Progenitor cell of endocrine pancreas (in vitro differentiated cells): ENCODE measurements around the gene ADD1. TPM values are rescaled to one million over a fixed set of nuclear protein-coding genes. Genes with fewer than 3 reads are reported as not detected.
A peak's percentile ranks its signal among the peaks of the same experiment; 100 is the strongest.
"Not testable (repeated sequence)": the region's sequence is repeated elsewhere in the genome, so short reads cannot be mapped to it uniquely, and the experiment has no call there.

ENCODE experiments used
- DNase-seq: peaks from one replicate; pipeline ENCODE4 v3.0.0; 2021; ENCODE audit warnings: low spot score; ENCODE audit not compliant: unreplicated experiment
- H3K27ac Mint-ChIP-seq: 2 replicates; pipeline ENCODE4 v1.8.0; 2021; ENCODE audit warnings: mild to moderate bottlenecking, moderate library complexity, mixed read lengths
- H3K27me3 Mint-ChIP-seq: 2 replicates; pipeline ENCODE4 v1.8.0; 2021; ENCODE audit warnings: mixed read lengths
- H3K36me3 Mint-ChIP-seq: 2 replicates; pipeline ENCODE4 v1.8.0; 2022; ENCODE audit warnings: mixed read lengths; ENCODE audit not compliant: insufficient read depth
- H3K4me1 Mint-ChIP-seq: 2 replicates; pipeline ENCODE4 v1.8.0; 2021; ENCODE audit warnings: low read depth, mixed read lengths
- H3K4me3 Mint-ChIP-seq: 2 replicates; pipeline ENCODE4 v1.8.0; 2021; ENCODE audit warnings: low read depth, mild to moderate bottlenecking, moderate library complexity, mixed read lengths
- H3K9me3 Mint-ChIP-seq: 2 replicates; pipeline ENCODE4 v1.8.0; 2021; ENCODE audit warnings: low read depth, mixed read lengths
- total RNA-seq: library from RNA; stranded (reverse); gene quantifications from 2 replicates; pipeline ENCODE4 v1.2.1, GENCODE V29; 2021
- TF ChIP-seq, protein P1 (sequence below): fragments of 200-600 bp; sonication (generic); IDR thresholded peaks from one replicate; pipeline ENCODE4 v1.5.0; 2021; ENCODE audit warnings: antibody characterized with exemption, mild to moderate bottlenecking; ENCODE audit not compliant: unreplicated experiment

The ADD1 gene
- total RNA-seq, 1 donor from 2014 or later, result 271 TPM

- Mint-ChIP-seq H3K4me3 (peak overlapping the region; percentile 3), H3K9me3 (no peaks in the 10 kb centered on the region), H3K4me1 (peaks cover 22% of the 10 kb centered on the region), H3K27me3 (no peaks in the 10 kb centered on the region), H3K27ac (peak overlapping the region; percentile 93), H3K36me3 (peaks cover 24% of the 10 kb centered on the region)
- DNase-seq, result no peak
- TF ChIP-seq, protein P1, sequence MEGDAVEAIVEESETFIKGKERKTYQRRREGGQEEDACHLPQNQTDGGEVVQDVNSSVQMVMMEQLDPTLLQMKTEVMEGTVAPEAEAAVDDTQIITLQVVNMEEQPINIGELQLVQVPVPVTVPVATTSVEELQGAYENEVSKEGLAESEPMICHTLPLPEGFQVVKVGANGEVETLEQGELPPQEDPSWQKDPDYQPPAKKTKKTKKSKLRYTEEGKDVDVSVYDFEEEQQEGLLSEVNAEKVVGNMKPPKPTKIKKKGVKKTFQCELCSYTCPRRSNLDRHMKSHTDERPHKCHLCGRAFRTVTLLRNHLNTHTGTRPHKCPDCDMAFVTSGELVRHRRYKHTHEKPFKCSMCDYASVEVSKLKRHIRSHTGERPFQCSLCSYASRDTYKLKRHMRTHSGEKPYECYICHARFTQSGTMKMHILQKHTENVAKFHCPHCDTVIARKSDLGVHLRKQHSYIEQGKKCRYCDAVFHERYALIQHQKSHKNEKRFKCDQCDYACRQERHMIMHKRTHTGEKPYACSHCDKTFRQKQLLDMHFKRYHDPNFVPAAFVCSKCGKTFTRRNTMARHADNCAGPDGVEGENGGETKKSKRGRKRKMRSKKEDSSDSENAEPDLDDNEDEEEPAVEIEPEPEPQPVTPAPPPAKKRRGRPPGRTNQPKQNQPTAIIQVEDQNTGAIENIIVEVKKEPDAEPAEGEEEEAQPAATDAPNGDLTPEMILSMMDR, result no peak
Observed at GRCh38 chr4:2958446-2958845, 114.8 kb downstream of the ADD1 start.

DNA sequence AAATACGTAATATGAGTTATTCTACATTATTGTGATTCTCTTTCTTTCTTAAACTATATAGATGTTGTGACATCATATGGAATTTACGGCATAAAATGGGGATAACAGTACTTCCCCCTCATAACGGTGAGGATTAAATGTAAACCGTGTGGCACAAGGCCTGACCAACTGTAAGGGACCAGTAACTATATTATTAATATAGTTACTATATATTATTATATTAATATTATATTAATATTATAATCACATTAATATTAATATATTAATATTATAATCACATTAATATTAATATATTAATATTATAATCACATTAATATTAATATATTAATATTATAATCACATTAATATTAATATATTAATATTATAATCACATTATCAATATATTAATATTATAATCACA is 116.8 kb downstream of the ADD1 start:
- peaks cover 29% of the 10 kb centered on the region for H3K4me1 Mint-ChIP-seq
- H3K9me3 Mint-ChIP-seq, H3K27me3 Mint-ChIP-seq, DNase-seq, H3K27ac Mint-ChIP-seq, H3K4me3 Mint-ChIP-seq: not testable (repeated sequence)
- peaks cover 17% of the 10 kb centered on the region for H3K36me3 Mint-ChIP-seq

DNA sequence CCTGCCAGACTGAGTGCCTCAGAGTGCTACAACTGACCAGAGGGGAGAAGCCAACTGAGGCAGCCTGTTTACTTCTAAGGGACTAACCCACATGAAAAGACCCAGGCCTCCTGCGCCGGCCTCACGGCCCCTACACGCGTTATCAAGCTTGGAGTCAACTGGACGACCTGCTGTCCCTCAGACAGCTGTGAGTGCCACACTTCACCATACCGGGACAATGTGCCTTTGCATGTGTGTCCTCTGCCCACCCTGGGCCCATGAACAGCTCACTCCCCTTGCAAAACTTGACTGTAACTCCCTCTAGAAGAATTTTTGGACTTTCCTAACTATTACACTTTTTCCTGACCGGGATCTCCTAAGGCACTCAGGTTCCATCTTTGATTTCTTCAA is 117.8 kb downstream of the ADD1 start:
- no peaks in the 10 kb centered on the region for H3K27me3 Mint-ChIP-seq
- DNase-seq, result no peak
- TF ChIP-seq, protein P1, result no peak
- peak overlapping the region; percentile 96 for H3K27ac Mint-ChIP-seq
- peak overlapping the region; percentile 93 for H3K4me3 Mint-ChIP-seq
- peaks cover 29% of the 10 kb centered on the region for H3K4me1 Mint-ChIP-seq
- H3K9me3 Mint-ChIP-seq, result no peaks in the 10 kb centered on the region
- H3K36me3 Mint-ChIP-seq, result peaks cover 10% of the 10 kb centered on the region

DNA sequence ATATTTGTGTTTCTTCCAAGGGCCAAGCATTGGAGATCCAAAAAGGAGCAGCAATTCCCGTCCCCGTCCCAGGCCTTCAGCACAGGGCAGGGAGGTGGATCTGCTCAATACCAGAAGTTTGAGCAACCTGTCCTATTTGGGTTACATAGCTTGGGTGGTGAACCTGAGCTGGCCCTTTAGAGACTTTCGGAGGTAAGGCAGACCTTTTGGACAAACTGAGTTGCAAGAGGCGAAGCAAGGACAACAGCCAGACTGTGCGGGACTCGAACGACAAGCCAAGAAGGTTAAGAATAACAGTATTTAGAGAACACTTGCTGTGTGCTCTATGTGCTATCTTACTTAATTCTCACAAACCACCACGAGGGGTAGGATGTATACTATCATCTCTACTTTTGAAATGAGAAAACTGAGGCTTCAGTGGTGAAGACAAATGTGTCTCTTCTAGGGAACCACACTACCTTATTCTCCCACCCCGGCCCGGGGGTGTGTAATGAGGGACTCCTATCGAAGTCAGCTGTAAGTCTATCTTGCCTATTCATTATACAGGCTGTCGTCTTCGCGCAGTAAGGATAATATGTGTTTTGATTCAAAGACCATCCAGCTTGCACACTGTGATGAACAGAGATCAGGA is 118.3 kb downstream of the ADD1 start:
- Mint-ChIP-seq H3K27me3 (no peaks in the 10 kb centered on the region), H3K27ac (peak overlapping the region; percentile 96), H3K9me3 (no peaks in the 10 kb centered on the region), H3K4me3 (peak overlapping the region; percentile 93), H3K36me3 (peaks cover 7% of the 10 kb centered on the region), H3K4me1 (peaks cover 29% of the 10 kb centered on the region)
- DNase-seq, result no peak
- TF ChIP-seq, protein P1, result no peak

- DNase-seq, result no peak
- Mint-ChIP-seq H3K27me3 (no peaks in the 10 kb centered on the region), H3K9me3 (no peaks in the 10 kb centered on the region), H3K4me3 (peak overlapping the region; percentile 93), H3K36me3 (peaks cover 5% of the 10 kb centered on the region), H3K27ac (peak overlapping the region; percentile 96), H3K4me1 (peaks cover 29% of the 10 kb centered on the region)
- TF ChIP-seq, protein P1, result no peak
Observed at GRCh38 chr4:2962614-2963174, 119.0 kb downstream of the ADD1 start.
